ENCODE results near the gene GDF15.

DNA sequence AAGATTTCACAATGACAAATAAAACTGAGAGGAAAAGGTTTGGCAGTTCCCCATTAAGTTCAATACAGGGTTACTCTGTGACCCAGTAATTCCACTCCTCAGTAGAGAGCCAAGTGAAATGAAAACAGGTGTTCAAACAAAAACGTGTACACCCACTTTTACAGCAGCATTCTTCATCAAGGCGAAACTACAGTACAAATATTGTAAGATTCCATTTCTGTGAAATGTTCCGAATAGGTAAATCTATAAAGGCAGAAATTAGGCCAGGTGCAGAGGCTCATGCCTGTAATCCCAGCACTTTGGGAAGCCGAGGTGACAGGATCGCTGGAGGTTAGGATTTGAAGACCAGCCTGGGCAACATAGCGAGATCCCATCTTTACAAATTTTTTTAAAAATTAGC is 8.9 kb upstream of the GDF15 start:
- TF ChIP-seq, protein P1, sequence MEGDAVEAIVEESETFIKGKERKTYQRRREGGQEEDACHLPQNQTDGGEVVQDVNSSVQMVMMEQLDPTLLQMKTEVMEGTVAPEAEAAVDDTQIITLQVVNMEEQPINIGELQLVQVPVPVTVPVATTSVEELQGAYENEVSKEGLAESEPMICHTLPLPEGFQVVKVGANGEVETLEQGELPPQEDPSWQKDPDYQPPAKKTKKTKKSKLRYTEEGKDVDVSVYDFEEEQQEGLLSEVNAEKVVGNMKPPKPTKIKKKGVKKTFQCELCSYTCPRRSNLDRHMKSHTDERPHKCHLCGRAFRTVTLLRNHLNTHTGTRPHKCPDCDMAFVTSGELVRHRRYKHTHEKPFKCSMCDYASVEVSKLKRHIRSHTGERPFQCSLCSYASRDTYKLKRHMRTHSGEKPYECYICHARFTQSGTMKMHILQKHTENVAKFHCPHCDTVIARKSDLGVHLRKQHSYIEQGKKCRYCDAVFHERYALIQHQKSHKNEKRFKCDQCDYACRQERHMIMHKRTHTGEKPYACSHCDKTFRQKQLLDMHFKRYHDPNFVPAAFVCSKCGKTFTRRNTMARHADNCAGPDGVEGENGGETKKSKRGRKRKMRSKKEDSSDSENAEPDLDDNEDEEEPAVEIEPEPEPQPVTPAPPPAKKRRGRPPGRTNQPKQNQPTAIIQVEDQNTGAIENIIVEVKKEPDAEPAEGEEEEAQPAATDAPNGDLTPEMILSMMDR (IDR thresholded peaks at IDR 0.05; ENCODE audit: low read depth, low read length, poor library complexity, severe bottlenecking), result no peak
- no peak for TF ChIP-seq EZH2phosphoT487 (IDR thresholded peaks at IDR 0.05; ENCODE audit: borderline replicate concordance, low read length)

Data from DOHH2 (cell line).